NCI-H460 (cell line): ENCODE results near the gene CSTB. TPM values are rescaled to one million over a fixed set of nuclear protein-coding genes. Genes with fewer than 3 reads are reported as not detected.

ENCODE experiments used
- DNase-seq: peaks from one replicate; pipeline ENCODE4 v3.0.0-alpha.2; 2016; ENCODE audit warnings: low read depth; ENCODE audit errors: extremely low read depth
- total RNA-seq: library from RNA; depleted of rRNA; stranded (reverse); fragments of >200 nt; shearing (Covaris generic); gene quantifications from 2 replicates; pipeline ENCODE4 v1.2.3, GENCODE V29; 2014

The CSTB gene
- total RNA-seq, 1 experiment from 2014 or later = 30.5 TPM

- no peak for DNase-seq
These were observed 35.4 kb upstream of the CSTB start for GRCh38 chr21:43811262-43812105.

GRCh38 chr21:43810505-43811261 lies 34.6 kb upstream of the CSTB start:
- peak; percentile 62 for DNase-seq

GRCh38 chr21:43809853-43810504 lies 33.9 kb upstream of the CSTB start:
- no peak for DNase-seq

- DNase-seq = no peak
These were observed 33.3 kb upstream of the CSTB start for GRCh38 chr21:43809346-43809799.

GRCh38 chr21:43808832-43809251 lies 32.7 kb upstream of the CSTB start:
- no peak for DNase-seq

- DNase-seq = no peak
These were observed 32.3 kb upstream of the CSTB start for GRCh38 chr21:43808367-43808766.

- no peak for DNase-seq
These were observed 30.1 kb upstream of the CSTB start for GRCh38 chr21:43806017-43806710.

GRCh38 chr21:43805275-43805800 lies 29.2 kb upstream of the CSTB start:
- DNase-seq = no peak

GRCh38 chr21:43803558-43804300 lies 27.6 kb upstream of the CSTB start:
- DNase-seq = no peak

GRCh38 chr21:43802713-43803313 lies 26.7 kb upstream of the CSTB start:
- DNase-seq = no peak

- no peak for DNase-seq
These were observed 25.1 kb upstream of the CSTB start for GRCh38 chr21:43801006-43801783.

GRCh38 chr21:43800566-43800965 lies 24.5 kb upstream of the CSTB start:
- no peak for DNase-seq

- DNase-seq = no peak
These were observed 24.0 kb upstream of the CSTB start for GRCh38 chr21:43800124-43800523.

- no peak for DNase-seq
These were observed 23.3 kb upstream of the CSTB start for GRCh38 chr21:43799301-43799840.

- no peak for DNase-seq
These were observed 22.0 kb upstream of the CSTB start for GRCh38 chr21:43797925-43798715.

- no peak for DNase-seq
These were observed 21.3 kb upstream of the CSTB start for GRCh38 chr21:43797415-43797814.

GRCh38 chr21:43794857-43795256 lies 18.7 kb upstream of the CSTB start:
- no peak for DNase-seq
